Nephron progenitor cell (in vitro differentiated cells): ENCODE results near the gene PIGZ.

ENCODE experiments used
- DNase-seq: peaks from one replicate; pipeline ENCODE4 v3.0.0; 2021
- H3K27ac Mint-ChIP-seq: 2 replicates; pipeline ENCODE4 v1.8.0; 2021; ENCODE audit warnings: mild to moderate bottlenecking, moderate library complexity, mixed read lengths
- H3K27me3 Mint-ChIP-seq: 2 replicates; pipeline ENCODE4 v1.8.0; 2021; ENCODE audit warnings: mild to moderate bottlenecking, low read depth, mixed read lengths; ENCODE audit not compliant: poor library complexity
- H3K36me3 Mint-ChIP-seq: 2 replicates; pipeline ENCODE4 v1.8.0; 2021; ENCODE audit warnings: low read depth, mixed read lengths
- H3K4me1 Mint-ChIP-seq: 2 replicates; pipeline ENCODE4 v1.8.0; 2021; ENCODE audit warnings: mixed read lengths
- H3K4me3 Mint-ChIP-seq: 2 replicates; pipeline ENCODE4 v1.8.0; 2021; ENCODE audit warnings: mild to moderate bottlenecking, moderate library complexity, mixed read lengths
- H3K9me3 Mint-ChIP-seq: 2 replicates; pipeline ENCODE4 v1.8.0; 2021; ENCODE audit warnings: mild to moderate bottlenecking, moderate library complexity, mixed read lengths
- CTCF ChIP-seq: fragments of 200-600 bp; sonication (generic); IDR thresholded peaks from 2 replicates; pipeline ENCODE4 v1.5.0; 2021; ENCODE audit warnings: antibody characterized with exemption

Gene PIGZ

GRCh38 chr3:197007953-197008352 is 39.3 kb upstream of the PIGZ start:
- no peak for DNase-seq
- Mint-ChIP-seq H3K27ac (no peak overlapping the region), H3K36me3 (peaks cover 11% of the 10 kb centered on the region), H3K27me3 (peaks cover 21% of the 10 kb centered on the region), H3K4me3 (no peak overlapping the region), H3K9me3 (no peaks in the 10 kb centered on the region), H3K4me1 (peaks cover 21% of the 10 kb centered on the region)
- TF ChIP-seq CTCF: no peak

GRCh38 chr3:197007296-197007940 is 38.8 kb upstream of the PIGZ start:
- Mint-ChIP-seq H3K27me3 (peaks cover 21% of the 10 kb centered on the region), H3K4me3 (no peak overlapping the region), H3K4me1 (peaks cover 21% of the 10 kb centered on the region), H3K36me3 (peaks cover 11% of the 10 kb centered on the region), H3K27ac (no peak overlapping the region), H3K9me3 (no peaks in the 10 kb centered on the region)
- no peak for TF ChIP-seq CTCF
- no peak for DNase-seq

- H3K36me3 Mint-ChIP-seq: peaks cover 11% of the 10 kb centered on the region
- no peaks in the 10 kb centered on the region for H3K9me3 Mint-ChIP-seq
- H3K27me3 Mint-ChIP-seq: peaks cover 21% of the 10 kb centered on the region
- no peak for DNase-seq
- H3K27ac Mint-ChIP-seq: no peak overlapping the region
- H3K4me1 Mint-ChIP-seq: peaks cover 23% of the 10 kb centered on the region
- no peak overlapping the region for H3K4me3 Mint-ChIP-seq
- TF ChIP-seq CTCF: no peak
These were observed 38.2 kb upstream of the PIGZ start for GRCh38 chr3:197006860-197007259.

GRCh38 chr3:197006446-197006845 is 37.8 kb upstream of the PIGZ start:
- peaks cover 23% of the 10 kb centered on the region for H3K27me3 Mint-ChIP-seq

GRCh38 chr3:197003461-197004385 is 35.1 kb upstream of the PIGZ start:
- peak; percentile 46 for DNase-seq
- Mint-ChIP-seq H3K4me3 (peak overlapping the region; percentile 81), H3K36me3 (peaks cover 11% of the 10 kb centered on the region), H3K27me3 (peaks cover 23% of the 10 kb centered on the region), H3K4me1 (peaks cover 31% of the 10 kb centered on the region), H3K9me3 (no peaks in the 10 kb centered on the region), H3K27ac (no peak overlapping the region)
- no peak for TF ChIP-seq CTCF

More at GRCh38 chr3:197006446-197006845, 37.8 kb upstream of the PIGZ start:
- Mint-ChIP-seq H3K36me3 (peaks cover 11% of the 10 kb centered on the region), H3K27ac (no peak overlapping the region), H3K4me1 (peaks cover 27% of the 10 kb centered on the region), H3K9me3 (no peaks in the 10 kb centered on the region), H3K4me3 (no peak overlapping the region)
- no peak for TF ChIP-seq CTCF
- DNase-seq: no peak
